Dendritic cell treated with granulocyte-macrophage colony-stimulating factor and Interleukin-4, amounts not matched to agents 40 ng/mL and 50 ng/mL, for 4 days (primary cell): ENCODE results near the gene ADAM19.

ENCODE experiments used
- H3K27ac Mint-ChIP-seq: one replicate; pipeline ENCODE4 v1.8.0; 2022; ENCODE audit warnings: mild to moderate bottlenecking, mixed read lengths
- H3K27me3 Mint-ChIP-seq: one replicate; pipeline ENCODE4 v1.8.0; 2022; ENCODE audit warnings: mild to moderate bottlenecking, mixed read lengths
- H3K36me3 Mint-ChIP-seq: one replicate; pipeline ENCODE4 v1.8.0; 2022; ENCODE audit warnings: low read depth, mixed read lengths
- H3K4me1 Mint-ChIP-seq: one replicate; pipeline ENCODE4 v1.8.0; 2022; ENCODE audit warnings: low read depth, mixed read lengths
- H3K4me3 Mint-ChIP-seq: one replicate; pipeline ENCODE4 v1.8.0; 2022; ENCODE audit warnings: mild to moderate bottlenecking, moderate library complexity, mixed read lengths
- H3K9me3 Mint-ChIP-seq: one replicate; pipeline ENCODE4 v1.8.0; 2022; ENCODE audit warnings: mixed read lengths
- intact Hi-C: fragments of 100-400 bp; cut with micrococcal nuclease; formaldehyde crosslinking; loops from one replicate; pipeline ENCODE4 v1.15.0; 2022

Gene ADAM19

GRCh38 chr5:157535042-157535865 is 40.3 kb downstream of the ADAM19 start:
- peaks cover 5% of the 10 kb centered on the region for H3K27me3 Mint-ChIP-seq
- H3K4me3 Mint-ChIP-seq = no peak overlapping the region
- intact Hi-C loops = no loop called here
- peaks cover 87% of the 10 kb centered on the region for H3K36me3 Mint-ChIP-seq
- H3K4me1 Mint-ChIP-seq = peaks cover 54% of the 10 kb centered on the region
- no peaks in the 10 kb centered on the region for H3K9me3 Mint-ChIP-seq
- H3K27ac Mint-ChIP-seq = peak overlapping the region; percentile 39

- H3K9me3 Mint-ChIP-seq = no peaks in the 10 kb centered on the region
These were observed 42.5 kb downstream of the ADAM19 start for GRCh38 chr5:157533011-157533481.

GRCh38 chr5:157532022-157532421 is 43.6 kb downstream of the ADAM19 start:
- Mint-ChIP-seq H3K36me3 (peaks cover 100% of the 10 kb centered on the region), H3K4me1 (peaks cover 69% of the 10 kb centered on the region), H3K9me3 (no peaks in the 10 kb centered on the region), H3K4me3 (no peak overlapping the region), H3K27me3 (peaks cover 5% of the 10 kb centered on the region), H3K27ac (no peak overlapping the region)
- intact Hi-C loops = no loop called here

More at GRCh38 chr5:157533011-157533481, 42.5 kb downstream of the ADAM19 start:
- Mint-ChIP-seq H3K4me3 (no peak overlapping the region), H3K27ac (no peak overlapping the region), H3K4me1 (peaks cover 66% of the 10 kb centered on the region), H3K27me3 (peaks cover 5% of the 10 kb centered on the region), H3K36me3 (peaks cover 99% of the 10 kb centered on the region)
- intact Hi-C loops = no loop called here

- Mint-ChIP-seq H3K27me3 (peaks cover 5% of the 10 kb centered on the region), H3K4me1 (peaks cover 62% of the 10 kb centered on the region), H3K4me3 (no peak overlapping the region), H3K27ac (no peak overlapping the region), H3K9me3 (no peaks in the 10 kb centered on the region), H3K36me3 (peaks cover 94% of the 10 kb centered on the region)
- intact Hi-C loops = no loop called here
These were observed 45.2 kb downstream of the ADAM19 start for GRCh38 chr5:157530226-157530972.

GRCh38 chr5:157529002-157529401 is 46.6 kb downstream of the ADAM19 start:
- intact Hi-C loops = no loop called here
- no peak overlapping the region for H3K27ac Mint-ChIP-seq
- H3K9me3 Mint-ChIP-seq = no peaks in the 10 kb centered on the region
- peaks cover 5% of the 10 kb centered on the region for H3K27me3 Mint-ChIP-seq
- peaks cover 51% of the 10 kb centered on the region for H3K4me1 Mint-ChIP-seq
- H3K36me3 Mint-ChIP-seq = peaks cover 90% of the 10 kb centered on the region
- no peak overlapping the region for H3K4me3 Mint-ChIP-seq

GRCh38 chr5:157528036-157528632 is 47.4 kb downstream of the ADAM19 start:
- H3K36me3 Mint-ChIP-seq = peaks cover 90% of the 10 kb centered on the region
- H3K4me1 Mint-ChIP-seq = peaks cover 43% of the 10 kb centered on the region
- no peak overlapping the region for H3K4me3 Mint-ChIP-seq
- intact Hi-C loops = no loop called here
- no peak overlapping the region for H3K27ac Mint-ChIP-seq
- H3K9me3 Mint-ChIP-seq = no peaks in the 10 kb centered on the region
- peaks cover 2% of the 10 kb centered on the region for H3K27me3 Mint-ChIP-seq

GRCh38 chr5:157524887-157525286 is 50.7 kb downstream of the ADAM19 start:
- intact Hi-C loops = no loop called here
- no peak overlapping the region for H3K27ac Mint-ChIP-seq
- H3K4me3 Mint-ChIP-seq = no peak overlapping the region
- peaks cover 87% of the 10 kb centered on the region for H3K36me3 Mint-ChIP-seq
- no peaks in the 10 kb centered on the region for H3K27me3 Mint-ChIP-seq
- no peaks in the 10 kb centered on the region for H3K9me3 Mint-ChIP-seq
- H3K4me1 Mint-ChIP-seq = peaks cover 21% of the 10 kb centered on the region

- Mint-ChIP-seq H3K9me3 (no peaks in the 10 kb centered on the region), H3K4me3 (no peak overlapping the region), H3K4me1 (peaks cover 13% of the 10 kb centered on the region), H3K36me3 (peaks cover 85% of the 10 kb centered on the region), H3K27me3 (no peaks in the 10 kb centered on the region), H3K27ac (no peak overlapping the region)
- intact Hi-C loops = no loop called here
These were observed 51.6 kb downstream of the ADAM19 start for GRCh38 chr5:157523976-157524375.

- intact Hi-C loops = no loop called here
- H3K9me3 Mint-ChIP-seq = no peaks in the 10 kb centered on the region
- H3K4me3 Mint-ChIP-seq = no peak overlapping the region
- H3K27me3 Mint-ChIP-seq = no peaks in the 10 kb centered on the region
- H3K4me1 Mint-ChIP-seq = peaks cover 8% of the 10 kb centered on the region
- H3K27ac Mint-ChIP-seq = no peak overlapping the region
- peaks cover 83% of the 10 kb centered on the region for H3K36me3 Mint-ChIP-seq
These were observed 53.9 kb downstream of the ADAM19 start for GRCh38 chr5:157521704-157522029.

GRCh38 chr5:157520911-157521703 is 54.5 kb downstream of the ADAM19 start:
- Mint-ChIP-seq H3K27me3 (no peaks in the 10 kb centered on the region), H3K9me3 (no peaks in the 10 kb centered on the region), H3K4me1 (peaks cover 8% of the 10 kb centered on the region), H3K4me3 (no peak overlapping the region), H3K36me3 (peaks cover 86% of the 10 kb centered on the region), H3K27ac (no peak overlapping the region)
- intact Hi-C loops = no loop called here

- Mint-ChIP-seq H3K9me3 (no peaks in the 10 kb centered on the region), H3K4me1 (peaks cover 8% of the 10 kb centered on the region), H3K36me3 (peaks cover 89% of the 10 kb centered on the region), H3K27ac (no peak overlapping the region), H3K4me3 (no peak overlapping the region), H3K27me3 (no peaks in the 10 kb centered on the region)
- intact Hi-C loops = loop anchor here (10.0 kb wide), 1 partner anchor 195 kb away; no protein-coding TSS in a partner anchor
These were observed 55.9 kb downstream of the ADAM19 start for GRCh38 chr5:157519579-157520253.

- peaks cover 92% of the 10 kb centered on the region for H3K36me3 Mint-ChIP-seq
- no peaks in the 10 kb centered on the region for H3K9me3 Mint-ChIP-seq
- H3K27me3 Mint-ChIP-seq = no peaks in the 10 kb centered on the region
- H3K27ac Mint-ChIP-seq = no peak overlapping the region
- H3K4me3 Mint-ChIP-seq = no peak overlapping the region
- H3K4me1 Mint-ChIP-seq = peaks cover 8% of the 10 kb centered on the region
- intact Hi-C loops = loop anchor here (10.0 kb wide), 1 partner anchor 196 kb away; no protein-coding TSS in a partner anchor
These were observed 56.6 kb downstream of the ADAM19 start for GRCh38 chr5:157518963-157519362.
